ENCODE results near the gene PSMD7. TPM values are rescaled to one million over a fixed set of nuclear protein-coding genes. Genes with fewer than 3 reads are reported as not detected.
"Not testable (repeated sequence)": the region's sequence is repeated elsewhere in the genome, so short reads cannot be mapped to it uniquely, and the experiment has no call there.

The PSMD7 gene
- total RNA-seq, 1 experiment from 2014 or later, result 56.1 TPM

- in situ Hi-C loops (cut with HindIII; ENCODE audit: low pct_unique_long_range_greater_than_20kb, low sequenced_read_pairs), result no loop called here
- DNase-seq (ENCODE audit: low read depth, low spot score), result no peak
Observed at GRCh38 chr16:74290356-74290755, 6.3 kb upstream of the PSMD7 start.

DNA sequence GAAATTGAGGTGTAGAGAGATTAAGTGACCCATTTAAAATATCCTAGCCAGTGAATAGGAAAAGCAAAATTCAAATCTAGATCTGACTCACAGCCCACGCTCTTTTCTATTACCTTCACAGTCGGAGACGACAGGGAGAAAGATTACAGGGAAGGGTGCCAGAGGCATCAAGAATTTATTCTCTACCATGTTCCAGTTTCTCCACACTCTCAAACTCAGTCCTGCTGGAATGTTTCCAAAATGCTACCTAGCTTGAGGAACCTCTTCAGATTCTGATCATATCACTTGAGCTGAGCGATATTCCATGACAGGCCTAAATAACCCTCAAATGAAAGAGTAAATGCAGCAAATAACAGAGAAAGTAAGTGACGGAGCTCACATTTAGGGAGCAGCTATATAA lies 5.4 kb upstream of the PSMD7 start:
- in situ Hi-C loops (cut with HindIII; ENCODE audit: low pct_unique_long_range_greater_than_20kb, low sequenced_read_pairs), result no loop called here
- no peak for DNase-seq (ENCODE audit: low read depth, low spot score)

DNA sequence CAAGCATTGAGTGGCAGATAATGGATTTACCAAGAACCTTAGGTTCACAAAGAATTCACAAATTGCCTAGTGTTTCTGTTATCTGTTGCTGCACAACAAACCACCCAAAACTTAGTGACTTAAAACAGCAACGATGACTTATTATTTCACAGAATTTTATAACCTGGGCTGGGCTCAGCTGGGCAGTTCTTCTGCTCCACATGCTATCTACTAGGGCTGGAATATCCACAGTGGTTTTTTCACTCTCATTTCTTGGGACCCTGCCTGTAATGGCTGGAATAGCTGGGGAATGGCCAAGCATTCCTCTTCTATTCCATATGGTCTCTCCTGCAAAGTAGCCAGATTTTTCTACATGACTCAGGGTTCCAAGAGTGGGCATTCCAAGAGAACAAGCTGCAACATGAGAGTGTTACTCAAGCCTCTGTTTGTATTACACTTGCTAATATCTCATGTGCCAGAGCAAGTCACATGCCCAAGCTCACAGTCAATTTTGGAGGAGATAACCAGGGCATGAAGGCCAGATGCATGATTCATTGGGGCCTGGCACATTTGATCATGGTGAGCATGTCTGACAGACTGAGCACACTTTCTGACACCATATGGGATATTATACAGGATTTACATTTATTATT lies 4.9 kb upstream of the PSMD7 start:
- in situ Hi-C loops (cut with HindIII; ENCODE audit: low pct_unique_long_range_greater_than_20kb, low sequenced_read_pairs), result no loop called here

GRCh38 chr16:74296104-74296431 lies 546 bp upstream of the PSMD7 start:
- DNase-seq (ENCODE audit: low read depth, low spot score), result no peak
- in situ Hi-C loops (cut with HindIII; ENCODE audit: low pct_unique_long_range_greater_than_20kb, low sequenced_read_pairs), result no loop called here

More for the DNA sequence above, 4.9 kb upstream of the PSMD7 start:
- no peak for DNase-seq (ENCODE audit: low read depth, low spot score)

DNA sequence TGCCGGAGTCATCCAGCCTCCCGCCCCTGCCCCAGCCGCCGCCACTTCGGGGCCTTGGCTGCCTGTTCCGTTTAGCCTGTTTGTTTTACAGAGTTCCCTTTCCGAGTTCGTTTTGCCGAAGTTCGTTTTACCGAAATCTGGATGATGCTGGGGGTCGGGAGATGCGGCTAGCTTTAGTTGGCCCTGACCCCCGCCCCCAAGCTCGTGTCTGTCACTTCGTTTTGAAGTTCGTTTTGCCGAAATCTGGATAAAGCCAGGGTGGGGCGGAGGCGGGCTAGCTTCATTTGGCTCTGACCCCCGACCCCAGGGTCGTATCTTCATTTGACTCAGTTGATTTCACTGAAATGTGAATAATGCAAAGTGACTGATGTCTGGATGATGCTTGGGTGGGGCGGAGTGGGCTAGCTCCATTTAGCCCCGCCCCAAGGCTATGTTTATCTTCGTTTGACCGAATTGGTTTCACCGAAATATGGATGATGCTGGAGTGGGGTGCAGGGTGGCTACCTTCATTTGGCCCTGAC lies 591 bp downstream of the PSMD7 start:
- in situ Hi-C loops (cut with HindIII; ENCODE audit: low pct_unique_long_range_greater_than_20kb, low sequenced_read_pairs), result no loop called here
- peak; percentile 30 for DNase-seq (ENCODE audit: low read depth, low spot score)

DNA sequence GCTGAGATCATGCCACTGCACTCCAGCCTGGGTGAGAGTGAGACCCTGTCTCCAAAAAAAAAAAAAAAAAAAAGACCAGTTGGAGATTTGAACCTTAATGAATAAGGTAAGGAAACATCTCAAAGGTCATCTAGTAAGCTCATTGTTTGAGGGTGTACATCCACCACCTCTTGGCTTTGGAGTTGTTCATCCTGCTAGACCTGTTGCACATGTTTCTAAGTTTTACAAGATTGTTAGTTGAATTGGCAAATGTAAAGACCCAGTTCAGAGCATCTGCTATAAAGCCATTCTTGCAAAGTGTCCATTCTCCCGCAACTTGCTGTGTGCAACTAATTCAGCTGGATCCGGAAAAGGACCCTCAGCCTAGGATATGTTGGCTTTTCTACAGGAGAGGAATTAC lies 1.5 kb downstream of the PSMD7 start:
- no peak for DNase-seq (ENCODE audit: low read depth, low spot score)
- in situ Hi-C loops (cut with HindIII; ENCODE audit: low pct_unique_long_range_greater_than_20kb, low sequenced_read_pairs), result no loop called here

- in situ Hi-C loops (cut with HindIII; ENCODE audit: low pct_unique_long_range_greater_than_20kb, low sequenced_read_pairs), result no loop called here
- DNase-seq (ENCODE audit: low read depth, low spot score), result no peak
Observed at GRCh38 chr16:74302341-74302740, 5.7 kb downstream of the PSMD7 start.

GRCh38 chr16:74304164-74304834 lies 7.7 kb downstream of the PSMD7 start:
- DNase-seq (ENCODE audit: low read depth, low spot score), result peak; percentile 30
- in situ Hi-C loops (cut with HindIII; ENCODE audit: low pct_unique_long_range_greater_than_20kb, low sequenced_read_pairs), result no loop called here

DNA sequence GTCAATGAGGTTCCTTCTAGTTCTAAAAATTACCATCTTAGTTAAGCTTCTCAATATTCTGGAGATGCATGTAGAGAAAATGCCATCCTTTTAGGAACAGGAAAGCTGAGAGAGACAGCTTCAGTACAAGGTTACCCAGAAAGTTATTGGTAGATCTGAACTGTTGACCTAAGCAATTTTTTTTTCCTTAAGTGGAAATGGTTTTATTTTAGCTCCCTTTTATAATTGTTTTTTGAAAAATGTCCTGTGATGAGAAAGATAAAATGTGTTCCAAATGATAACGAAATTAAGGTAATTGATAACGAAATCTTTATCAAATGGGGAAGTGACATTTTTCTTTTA lies 8.2 kb downstream of the PSMD7 start:
- DNase-seq (ENCODE audit: low read depth, low spot score), result no peak
- in situ Hi-C loops (cut with HindIII; ENCODE audit: low pct_unique_long_range_greater_than_20kb, low sequenced_read_pairs), result no loop called here

- DNase-seq (ENCODE audit: low read depth, low spot score), result no peak
- in situ Hi-C loops (cut with HindIII; ENCODE audit: low pct_unique_long_range_greater_than_20kb, low sequenced_read_pairs), result no loop called here
Observed at GRCh38 chr16:74305281-74305680, 8.7 kb downstream of the PSMD7 start.

DNA sequence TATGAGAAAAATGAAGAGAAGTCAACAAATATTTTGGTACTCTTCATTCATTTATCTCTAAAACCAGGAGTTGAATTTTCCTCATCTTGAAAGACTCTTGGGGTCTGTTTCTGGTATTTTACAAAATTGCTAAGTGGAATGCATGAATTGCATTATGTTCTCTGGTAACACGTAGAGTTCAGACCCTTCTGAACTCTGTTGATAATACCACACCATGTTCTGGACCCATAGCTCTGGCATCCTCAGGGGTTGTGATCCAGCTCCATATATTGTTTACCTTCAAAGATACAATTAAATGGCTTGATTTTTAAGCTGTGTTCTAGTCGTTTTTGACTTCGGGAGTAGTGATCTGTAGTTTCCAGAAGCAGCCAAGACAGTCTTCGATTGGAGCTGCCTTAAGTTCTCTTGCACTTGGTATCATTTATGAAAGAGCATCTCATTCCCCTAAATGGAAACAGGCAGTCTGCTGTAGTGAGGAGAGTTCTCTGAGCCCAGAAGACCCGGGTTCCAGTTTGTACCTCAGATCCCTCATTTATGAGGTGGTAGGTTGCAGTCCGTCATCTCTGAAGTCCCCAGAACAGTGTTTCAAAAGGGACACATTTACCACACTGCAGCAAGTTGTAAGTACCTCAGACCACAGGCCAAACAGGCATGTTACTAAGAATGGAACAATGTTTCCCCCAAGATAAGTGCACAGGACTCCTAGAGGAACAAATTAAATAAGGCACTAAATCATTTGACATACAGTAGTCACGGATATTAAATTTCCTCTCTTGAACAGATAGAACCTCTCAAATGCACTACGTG lies 9.6 kb downstream of the PSMD7 start:
- DNase-seq (ENCODE audit: low read depth, low spot score), result no peak
- in situ Hi-C loops (cut with HindIII; ENCODE audit: low pct_unique_long_range_greater_than_20kb, low sequenced_read_pairs), result no loop called here

- no peak for DNase-seq (ENCODE audit: low read depth, low spot score)
- in situ Hi-C loops (cut with HindIII; ENCODE audit: low pct_unique_long_range_greater_than_20kb, low sequenced_read_pairs), result no loop called here
Observed at GRCh38 chr16:74307383-74307782, 10.8 kb downstream of the PSMD7 start.

DNA sequence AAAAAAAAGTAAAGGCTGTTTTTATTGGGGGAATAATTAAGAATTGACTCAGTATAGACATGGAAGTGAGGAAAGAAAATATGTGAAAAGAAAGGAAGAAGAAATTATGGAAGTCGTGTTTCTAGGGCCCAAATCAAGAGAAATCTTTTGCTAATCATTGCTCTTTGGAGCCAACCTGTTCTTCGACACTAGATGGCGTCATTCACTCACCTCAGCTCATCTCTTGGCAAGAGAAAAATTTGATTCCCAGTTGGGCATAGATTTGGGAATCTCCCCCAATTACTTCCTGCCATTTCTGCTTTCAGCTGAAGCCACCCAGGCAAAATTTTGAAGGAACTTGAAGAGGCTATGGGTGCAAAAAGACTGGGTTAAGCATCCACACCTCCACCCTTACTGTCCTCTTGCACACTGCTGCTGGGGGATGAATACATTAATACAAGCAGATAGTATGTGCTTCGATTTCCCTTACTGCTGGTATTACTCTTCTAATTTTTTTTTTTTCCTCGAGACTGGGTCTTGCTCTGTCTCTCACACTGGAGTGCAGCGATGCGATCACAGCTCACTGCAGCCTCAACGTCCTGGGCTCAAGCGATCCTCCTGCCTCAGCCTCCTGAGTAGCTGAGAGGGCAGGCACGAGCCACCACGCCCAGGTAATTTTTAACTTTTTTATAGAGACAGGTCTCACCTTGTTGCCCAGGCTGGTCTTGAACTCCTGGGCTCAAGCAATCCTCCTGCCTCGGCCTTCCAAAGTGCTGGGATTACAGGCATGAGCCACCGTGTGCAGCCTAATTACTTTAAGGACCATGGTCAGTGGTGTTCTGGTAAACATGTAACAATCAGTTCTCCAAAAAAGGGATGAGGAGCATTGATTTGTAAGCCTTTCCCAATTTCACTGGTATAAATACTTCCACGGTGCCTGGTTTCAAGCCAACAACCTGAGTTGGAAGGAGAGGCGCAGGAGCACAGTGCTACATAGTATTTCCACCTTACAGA lies 13.5 kb downstream of the PSMD7 start:
- DNase-seq (ENCODE audit: low read depth, low spot score), result peak; percentile 67
- in situ Hi-C loops (cut with HindIII; ENCODE audit: low pct_unique_long_range_greater_than_20kb, low sequenced_read_pairs), result no loop called here

DNA sequence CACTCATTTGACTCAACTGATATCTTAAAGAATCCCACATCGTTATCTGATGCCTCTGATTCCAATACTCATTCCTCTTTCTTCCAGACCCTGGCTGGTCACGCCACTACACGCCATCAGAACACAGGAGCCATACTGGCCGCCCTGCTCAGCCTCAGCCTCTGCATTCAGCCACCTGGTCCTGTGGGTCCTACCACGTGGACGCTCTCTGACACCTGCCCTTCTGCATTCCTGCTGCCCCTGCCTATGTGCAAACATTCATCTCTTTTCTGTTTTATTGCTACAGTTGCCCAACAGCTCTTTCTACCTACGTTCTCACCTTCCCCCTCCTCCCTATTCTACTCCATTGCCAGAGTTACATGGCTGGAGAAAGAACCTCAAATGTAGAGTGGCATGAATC lies 18.4 kb downstream of the PSMD7 start:
- DNase-seq (ENCODE audit: low read depth, low spot score), result no peak
- in situ Hi-C loops (cut with HindIII; ENCODE audit: low pct_unique_long_range_greater_than_20kb, low sequenced_read_pairs), result no loop called here

DNA sequence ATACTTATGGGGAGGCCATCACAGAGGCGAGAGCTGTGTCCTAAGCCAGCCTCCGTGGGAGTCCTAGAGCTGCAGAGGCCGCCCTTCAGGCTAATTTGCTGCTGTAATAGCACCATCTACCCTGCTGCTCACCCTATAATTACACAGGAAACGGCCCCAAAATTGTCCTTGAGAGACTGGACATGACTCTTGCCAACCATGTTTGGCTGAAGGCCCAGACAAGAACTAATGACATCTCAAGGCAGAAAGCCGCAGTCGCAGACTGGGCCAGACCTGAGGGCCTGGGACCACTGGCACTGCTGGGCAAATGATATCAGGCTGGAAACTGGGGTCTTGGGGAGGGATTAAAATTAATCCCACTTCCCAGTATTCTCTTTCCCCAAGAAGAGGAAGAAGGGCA lies 24.1 kb downstream of the PSMD7 start:
- DNase-seq (ENCODE audit: low read depth, low spot score), result no peak
- in situ Hi-C loops (cut with HindIII; ENCODE audit: low pct_unique_long_range_greater_than_20kb, low sequenced_read_pairs), result no loop called here

- in situ Hi-C loops (cut with HindIII; ENCODE audit: low pct_unique_long_range_greater_than_20kb, low sequenced_read_pairs), result no loop called here
- no peak for DNase-seq (ENCODE audit: low read depth, low spot score)
Observed at GRCh38 chr16:74321356-74321755, 24.7 kb downstream of the PSMD7 start.

GRCh38 chr16:74322301-74322710 lies 25.7 kb downstream of the PSMD7 start:
- no peak for DNase-seq (ENCODE audit: low read depth, low spot score)
- in situ Hi-C loops (cut with HindIII; ENCODE audit: low pct_unique_long_range_greater_than_20kb, low sequenced_read_pairs), result no loop called here

- DNase-seq (ENCODE audit: low read depth, low spot score); in situ Hi-C loops (cut with HindIII; ENCODE audit: low pct_unique_long_range_greater_than_20kb, low sequenced_read_pairs): not testable (repeated sequence)
Observed at GRCh38 chr16:74324777-74325176, 28.2 kb downstream of the PSMD7 start.
